Brain microvascular endothelial cell (primary cell): ENCODE results near the gene LZTFL1.

Experiments used
- DNase-seq: peaks from one replicate; pipeline ENCODE4 v3.0.0-alpha.2; 2020
- H3K27ac ChIP-seq: fragments of 250-450 bp; sonication (Bioruptor Pico); 2 replicates; pipeline ENCODE4 v1.5.1; 2020; ENCODE audit warnings: mild to moderate bottlenecking, moderate library complexity
- H3K27me3 ChIP-seq: fragments of 250-450 bp; sonication (Bioruptor Pico); replicated peaks from 2 replicates; pipeline ENCODE4 v1.5.1; 2020; ENCODE audit warnings: mild to moderate bottlenecking
- H3K36me3 ChIP-seq: fragments of 250-450 bp; sonication (Bioruptor Pico); replicated peaks from 2 replicates; pipeline ENCODE4 v1.5.1; 2020; ENCODE audit warnings: mild to moderate bottlenecking
- H3K4me3 ChIP-seq: 2 replicates; pipeline ENCODE4 v1.5.1; 2011; ENCODE audit warnings: low read depth, mild to moderate bottlenecking, control low read depth, low read length, moderate library complexity
- CTCF ChIP-seq: IDR thresholded peaks from 2 replicates; pipeline ENCODE4 v1.5.1; 2011; ENCODE audit warnings: low read depth, mild to moderate bottlenecking, moderate library complexity, low read length, control low read depth, inconsistent platforms; ENCODE audit errors: missing control alignments
- in situ Hi-C: cut with HindIII; loops from 2 replicates; pipeline ENCODE4 v1.10.0; 2017; ENCODE audit warnings: low sequenced_read_pairs, low pct_ligation_motif_present

Gene LZTFL1

DNA sequence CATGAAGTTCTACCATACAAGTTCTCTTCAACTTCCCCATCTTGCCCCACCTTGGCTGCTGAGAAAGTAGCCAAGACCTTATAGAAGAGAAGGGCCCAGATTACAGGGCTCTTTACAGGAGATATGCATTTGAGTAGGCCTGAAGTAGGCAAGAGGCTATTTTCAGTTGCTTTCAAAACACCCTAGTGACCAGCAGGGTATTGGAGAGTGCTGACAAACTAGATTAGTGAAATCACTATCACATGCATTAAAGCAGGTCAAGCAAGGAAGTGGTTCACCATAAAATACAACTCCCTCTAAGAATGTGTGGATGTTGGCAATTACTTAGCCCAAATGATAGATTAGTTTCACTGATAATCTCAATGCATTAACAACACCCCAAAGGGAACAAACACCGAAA is 2.7 kb upstream of the LZTFL1 start:
- DNase-seq = no peak
- no peak overlapping the region for H3K27ac ChIP-seq
- no peak for TF ChIP-seq CTCF
- H3K4me3 ChIP-seq = no peak overlapping the region
- in situ Hi-C loops = no loop called here
- no peaks in the 10 kb centered on the region for H3K36me3 ChIP-seq
- H3K27me3 ChIP-seq = peaks cover 13% of the 10 kb centered on the region

DNA sequence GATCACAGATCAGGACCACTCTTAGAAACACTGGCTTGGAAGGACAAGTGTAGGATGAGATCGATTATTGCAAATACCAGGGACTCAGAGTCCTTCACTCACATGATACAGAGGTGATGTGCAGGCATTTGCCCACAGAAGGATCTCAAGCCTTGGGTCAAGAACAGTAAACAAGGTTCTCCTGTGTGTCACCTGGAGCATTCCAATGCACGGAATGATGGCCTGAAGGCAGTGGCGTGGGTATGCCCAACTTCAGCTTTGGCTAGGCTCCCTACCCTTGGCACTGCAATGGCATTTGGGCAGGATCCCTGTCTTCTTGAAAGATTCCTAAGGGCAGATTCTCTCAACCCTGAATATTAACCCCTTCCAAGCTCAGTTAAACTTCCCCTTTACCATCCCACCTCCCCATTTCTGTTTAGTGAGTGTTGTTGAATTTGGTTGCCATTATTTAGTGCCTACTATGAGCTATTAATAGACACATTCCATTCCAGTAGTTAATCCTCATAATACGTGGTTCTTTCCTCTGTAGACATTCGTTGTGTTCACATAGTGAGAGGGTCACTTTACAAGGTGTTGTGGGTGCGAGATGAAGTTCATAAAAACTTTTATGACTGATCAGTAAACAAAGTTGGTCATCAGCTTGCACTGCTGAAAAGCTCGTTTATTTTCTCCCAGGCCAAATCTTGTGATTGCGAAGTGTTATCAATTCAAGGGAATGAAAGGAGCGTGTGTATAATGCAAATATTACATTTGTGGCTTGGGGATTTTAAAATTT is 1.1 kb upstream of the LZTFL1 start:
- Histone ChIP-seq H3K27me3 (peaks cover 8% of the 10 kb centered on the region), H3K36me3 (no peaks in the 10 kb centered on the region), H3K27ac (no peak overlapping the region), H3K4me3 (no peak overlapping the region)
- no peak for TF ChIP-seq CTCF
- DNase-seq = no peak
- in situ Hi-C loops = no loop called here

DNA sequence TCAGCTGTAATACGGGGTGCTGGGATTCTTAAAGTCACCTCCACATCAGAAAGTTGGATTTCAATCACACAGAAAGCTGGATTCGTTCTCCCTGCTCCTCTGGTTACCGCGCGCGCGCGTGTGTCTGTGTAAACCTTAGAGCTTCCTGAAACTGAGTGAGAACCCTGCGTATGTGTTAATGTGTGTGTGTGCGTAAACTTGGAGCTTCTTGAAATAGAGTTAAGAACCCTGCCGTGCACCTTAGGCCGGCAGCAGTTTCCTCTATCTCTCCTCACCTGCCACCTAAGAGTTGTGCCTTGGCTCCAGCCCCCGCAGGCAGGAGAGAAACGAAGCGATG is 531 bp downstream of the LZTFL1 start:
- TF ChIP-seq CTCF = no peak
- peak overlapping the region; percentile 87 for H3K4me3 ChIP-seq
- in situ Hi-C loops = no loop called here
- no peaks in the 10 kb centered on the region for H3K27me3 ChIP-seq
- DNase-seq = peak; percentile 6
- peak overlapping the region; percentile 93 for H3K27ac ChIP-seq
- H3K36me3 ChIP-seq = no peaks in the 10 kb centered on the region

DNA sequence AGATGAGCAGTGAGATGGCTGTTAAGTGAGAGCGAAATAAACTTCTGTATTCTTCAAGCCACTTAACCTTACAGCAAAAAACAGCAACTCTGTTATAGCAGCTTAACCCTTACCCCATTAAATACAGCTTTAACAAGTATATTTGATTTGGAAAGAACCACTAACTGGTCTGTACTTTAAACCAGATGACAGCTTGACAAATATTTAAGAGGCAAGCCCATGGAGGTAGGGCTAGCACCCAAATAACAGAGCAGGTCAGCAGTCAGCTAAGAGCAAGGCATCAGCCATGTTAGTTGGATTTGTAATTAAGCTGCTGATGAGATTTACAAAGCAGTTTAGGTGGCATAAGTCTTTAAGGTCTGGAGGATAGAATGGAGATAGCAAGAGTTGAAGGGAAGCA is 3.5 kb downstream of the LZTFL1 start:
- Histone ChIP-seq H3K27me3 (no peaks in the 10 kb centered on the region), H3K36me3 (peaks cover 6% of the 10 kb centered on the region), H3K27ac (no peak overlapping the region), H3K4me3 (no peak overlapping the region)
- no peak for TF ChIP-seq CTCF
- in situ Hi-C loops = no loop called here
- no peak for DNase-seq

GRCh38 chr3:45832699-45833098 is 9.2 kb downstream of the LZTFL1 start:
- TF ChIP-seq CTCF = peak; percentile 51
- peaks cover 14% of the 10 kb centered on the region for H3K36me3 ChIP-seq
- no peak overlapping the region for H3K27ac ChIP-seq
- H3K4me3 ChIP-seq = no peak overlapping the region
- in situ Hi-C loops = no loop called here
- H3K27me3 ChIP-seq = no peaks in the 10 kb centered on the region
- DNase-seq = no peak

DNA sequence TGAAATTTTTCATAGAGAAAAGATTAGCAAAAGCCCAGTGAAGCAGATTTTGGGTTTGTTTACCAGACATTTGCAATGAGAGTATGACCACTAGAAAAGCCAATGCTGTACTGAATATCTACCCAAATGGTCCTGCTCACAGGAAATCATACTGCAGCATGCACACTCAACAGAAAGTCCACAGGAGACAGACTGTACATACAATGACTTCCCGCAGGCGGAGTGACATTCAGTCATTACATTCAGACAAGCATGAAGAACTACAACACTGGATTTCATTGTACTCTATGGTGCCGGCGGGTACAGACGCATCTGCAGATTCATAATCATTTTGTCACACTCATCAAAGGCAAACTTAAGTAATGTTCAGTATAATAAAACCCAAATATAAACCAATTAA is 11.8 kb downstream of the LZTFL1 start:
- no peak for TF ChIP-seq CTCF
- peaks cover 21% of the 10 kb centered on the region for H3K36me3 ChIP-seq
- H3K27ac ChIP-seq = no peak overlapping the region
- in situ Hi-C loops = no loop called here
- no peaks in the 10 kb centered on the region for H3K27me3 ChIP-seq
- H3K4me3 ChIP-seq = no peak overlapping the region
- DNase-seq = no peak
